HG03575 (cell line): ENCODE results near the gene MND1.
"Not testable (repeated sequence)": the region's sequence is repeated elsewhere in the genome, so short reads cannot be mapped to it uniquely, and the experiment has no call there.

Experiments used
- ATAC-seq: cut with Tn5 transposase; IDR thresholded peaks from one replicate; pipeline ENCODE4 v1.9.1; 2021; ENCODE audit not compliant: unreplicated experiment, insufficient number of reproducible peaks, low FRiP score; ENCODE audit errors: extremely low read depth

Gene MND1

DNA sequence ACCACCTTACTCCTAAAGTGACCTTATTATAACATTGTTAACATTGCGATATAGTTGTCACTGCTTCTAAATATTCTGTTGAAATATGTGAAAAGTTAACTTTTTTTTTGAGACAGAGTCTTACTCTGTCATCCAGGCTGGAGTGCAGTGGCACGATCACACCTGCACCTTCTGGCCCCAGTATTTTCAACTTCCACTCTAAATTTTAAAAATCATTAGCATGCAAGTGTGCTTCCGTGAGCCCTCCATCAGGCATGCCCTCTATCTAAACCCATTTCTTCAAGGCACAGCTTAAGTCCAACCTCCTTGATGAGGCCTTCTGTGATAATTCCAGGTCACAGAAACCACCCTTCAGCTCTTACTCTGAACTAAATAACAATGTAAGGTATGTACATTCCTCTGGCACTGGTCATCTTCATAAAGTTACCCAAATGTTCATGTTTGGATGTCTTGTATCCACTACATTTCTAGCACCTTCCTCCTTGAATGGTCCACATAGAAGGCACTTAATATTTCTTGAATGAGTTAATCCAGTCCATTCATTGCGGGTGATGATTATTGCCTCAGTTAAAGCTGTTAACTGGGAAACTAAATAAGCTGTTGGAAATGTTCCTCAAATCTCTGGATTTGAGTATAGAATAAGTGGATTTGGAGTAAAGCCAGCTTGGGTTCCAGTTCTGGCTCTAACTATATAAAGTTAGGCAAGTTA is 83.0 kb downstream of the MND1 start:
- no peak for ATAC-seq

DNA sequence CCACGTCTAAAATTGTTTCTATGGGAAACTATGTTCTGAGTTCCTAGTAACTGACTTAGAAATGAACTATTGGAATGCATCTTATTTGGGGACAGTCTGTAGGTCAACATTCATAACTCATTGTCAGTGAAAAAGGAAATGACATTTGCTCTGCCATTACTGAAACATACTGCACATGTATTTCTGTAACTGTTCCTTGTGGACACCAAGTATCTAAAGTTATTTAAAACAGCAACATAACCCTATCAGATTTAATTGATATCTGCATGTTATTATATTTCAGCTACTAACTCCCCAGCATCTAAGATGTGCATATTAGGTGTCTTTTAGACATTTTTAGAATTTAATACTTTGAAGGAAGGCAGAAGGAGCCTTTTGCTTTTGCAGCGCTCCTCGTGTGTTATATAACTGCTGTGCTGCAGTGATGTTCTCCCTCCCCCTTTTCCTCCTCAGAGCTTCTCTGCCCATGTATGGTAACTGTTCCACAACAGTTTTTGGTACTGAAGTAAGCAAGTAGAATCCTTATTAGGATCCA is 84.5 kb downstream of the MND1 start:
- no peak for ATAC-seq

DNA sequence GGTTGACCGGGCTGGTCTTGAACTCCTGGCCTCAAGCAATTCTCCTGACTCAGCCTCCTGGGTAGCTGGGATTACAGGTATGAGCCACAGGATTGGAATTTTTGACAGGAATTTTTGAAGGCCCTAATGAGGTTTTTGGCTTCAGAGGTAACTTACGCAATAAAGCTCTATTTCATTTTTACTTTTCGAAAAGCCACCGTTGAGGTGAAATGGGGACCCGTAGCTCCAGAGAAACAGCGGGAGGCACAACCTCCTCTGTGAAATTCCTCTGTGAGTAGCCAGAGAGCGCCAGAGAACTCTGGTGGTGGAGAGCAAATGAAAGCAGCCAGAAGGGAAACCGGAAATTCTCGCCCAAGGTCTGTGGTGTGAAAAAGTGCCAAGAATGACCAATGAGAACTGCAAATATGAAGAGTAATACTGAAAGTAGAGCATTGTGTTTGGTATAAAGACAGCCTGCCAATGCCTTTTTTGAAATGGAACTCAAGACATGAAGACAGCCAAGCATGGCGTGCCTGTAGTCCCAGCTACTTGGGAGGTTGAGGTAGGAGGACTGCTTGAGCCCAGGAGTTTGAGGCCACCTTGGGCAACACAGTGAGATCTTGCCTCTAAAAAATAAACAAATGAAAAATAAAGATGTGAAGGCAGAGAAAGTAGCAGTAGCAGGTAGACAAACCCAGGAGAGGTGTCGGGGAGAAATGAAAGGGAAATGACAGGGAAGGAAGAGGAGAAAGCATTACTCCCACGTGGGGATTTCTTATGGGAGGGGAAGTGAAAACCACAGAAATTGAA is 88.7 kb downstream of the MND1 start:
- peak; percentile 80 for ATAC-seq

DNA sequence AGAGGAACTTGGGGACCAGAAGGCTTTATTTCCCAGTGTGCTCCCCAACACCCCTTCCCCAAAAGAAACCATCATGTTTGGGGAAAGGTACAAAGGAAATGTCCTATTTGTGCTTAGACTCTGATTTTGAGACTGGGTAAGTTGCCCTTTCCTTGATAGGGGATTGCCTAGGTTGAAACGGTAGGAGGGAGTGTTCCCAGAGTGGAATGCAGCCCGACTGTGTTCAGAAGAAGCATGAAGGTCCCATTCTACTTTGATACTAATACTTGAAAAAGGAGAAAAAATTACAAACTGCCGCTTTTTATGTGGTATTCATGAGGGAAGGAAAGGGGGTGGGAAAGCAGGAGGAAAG is 89.2 kb downstream of the MND1 start:
- ATAC-seq = no peak

DNA sequence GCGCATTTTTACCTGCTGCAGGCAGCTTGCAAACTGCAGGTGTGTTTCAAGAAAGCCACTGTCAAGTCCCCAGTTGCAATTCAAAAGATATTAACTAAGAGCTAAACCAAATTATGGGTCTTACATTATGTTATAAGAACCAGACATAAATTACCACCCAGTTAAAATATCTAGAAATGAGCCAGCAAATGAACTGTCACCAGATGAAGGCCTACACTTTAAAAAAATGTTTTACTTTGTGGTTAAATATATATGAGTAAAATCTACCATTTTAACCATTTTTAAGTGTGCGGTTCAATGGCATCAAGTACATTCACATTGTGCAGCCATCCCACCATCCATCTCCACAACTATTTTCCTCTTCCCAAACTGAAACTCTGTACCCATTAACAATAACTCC is 89.7 kb downstream of the MND1 start:
- ATAC-seq = no peak

DNA sequence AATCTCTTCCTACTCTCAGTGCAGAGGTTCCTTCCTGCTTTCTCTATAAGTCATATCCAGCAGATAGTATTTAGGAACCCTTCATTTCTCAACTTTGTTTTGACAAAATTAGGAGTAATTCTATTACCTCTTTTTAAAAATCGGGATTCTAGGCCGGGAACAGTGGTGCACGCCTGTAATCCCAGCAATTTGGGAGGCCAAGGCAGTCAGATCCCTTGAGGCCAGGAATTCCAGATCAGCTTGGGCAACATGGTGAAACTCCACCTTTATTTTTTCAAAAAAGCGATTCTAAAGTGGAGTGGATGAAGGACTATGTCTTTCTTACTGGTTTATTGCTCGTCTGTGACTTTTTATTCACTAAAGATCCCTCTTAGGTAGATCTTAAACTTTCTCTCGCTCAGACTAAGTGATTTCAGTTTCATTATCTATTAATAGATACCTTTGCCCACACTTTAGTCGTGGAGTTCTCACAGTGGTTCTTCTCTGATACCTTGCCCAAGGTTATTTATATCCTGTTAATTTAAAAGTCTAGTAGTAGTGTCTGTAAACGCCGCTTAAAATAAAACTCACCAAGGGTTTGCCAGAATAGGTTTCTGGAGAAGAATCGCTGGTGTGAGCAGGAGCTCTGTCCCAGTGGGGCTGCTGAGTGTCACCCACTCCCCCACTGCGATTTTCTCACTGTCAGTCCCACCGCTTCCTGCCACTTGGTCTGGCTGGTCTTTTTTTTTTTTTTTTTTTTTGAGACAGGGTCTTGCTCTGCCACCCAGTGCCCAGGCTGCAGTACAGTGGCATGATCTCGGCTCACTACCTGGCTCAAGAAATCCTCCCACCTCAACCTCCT is 94.6 kb downstream of the MND1 start:
- peak; percentile 75 for ATAC-seq

DNA sequence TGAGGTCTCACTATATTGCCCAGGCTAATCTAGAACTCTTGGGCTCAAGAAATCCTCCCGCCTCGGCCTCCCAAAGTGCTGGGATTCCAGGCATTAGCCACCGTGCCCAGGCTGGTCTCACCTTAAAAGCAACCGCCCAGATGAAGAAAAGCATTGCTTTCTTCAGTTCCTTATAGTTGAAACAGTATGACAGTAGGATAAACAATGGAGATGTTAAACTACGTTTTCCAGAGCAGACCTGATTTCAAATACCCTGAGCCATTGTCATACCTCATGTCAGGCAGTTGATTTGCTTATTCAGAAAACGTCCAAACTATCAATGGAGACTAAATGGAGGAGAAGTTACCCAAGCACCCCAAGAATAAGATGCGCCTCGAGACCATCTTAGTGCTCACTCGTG is 95.3 kb downstream of the MND1 start:
- ATAC-seq = no peak

DNA sequence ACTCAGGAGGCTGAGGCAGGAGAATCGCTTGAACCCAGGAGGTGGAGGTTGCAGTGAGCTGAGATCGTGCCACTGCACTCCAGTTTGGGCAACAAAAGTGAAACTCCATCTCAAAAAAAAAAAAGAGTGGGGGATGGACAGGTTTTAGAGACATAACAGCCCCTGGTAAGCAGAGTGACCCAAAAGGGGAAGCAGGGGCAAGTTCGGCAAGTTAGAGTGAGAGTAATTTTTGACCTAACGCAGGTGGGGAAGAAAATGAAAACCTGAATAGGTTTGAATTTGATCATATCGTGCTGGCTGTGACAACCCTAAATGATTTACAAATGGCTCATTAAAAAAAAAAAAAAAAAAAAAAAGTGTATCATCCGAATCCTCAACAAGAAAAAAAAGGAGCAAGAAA is 96.0 kb downstream of the MND1 start:
- no peak for ATAC-seq

DNA sequence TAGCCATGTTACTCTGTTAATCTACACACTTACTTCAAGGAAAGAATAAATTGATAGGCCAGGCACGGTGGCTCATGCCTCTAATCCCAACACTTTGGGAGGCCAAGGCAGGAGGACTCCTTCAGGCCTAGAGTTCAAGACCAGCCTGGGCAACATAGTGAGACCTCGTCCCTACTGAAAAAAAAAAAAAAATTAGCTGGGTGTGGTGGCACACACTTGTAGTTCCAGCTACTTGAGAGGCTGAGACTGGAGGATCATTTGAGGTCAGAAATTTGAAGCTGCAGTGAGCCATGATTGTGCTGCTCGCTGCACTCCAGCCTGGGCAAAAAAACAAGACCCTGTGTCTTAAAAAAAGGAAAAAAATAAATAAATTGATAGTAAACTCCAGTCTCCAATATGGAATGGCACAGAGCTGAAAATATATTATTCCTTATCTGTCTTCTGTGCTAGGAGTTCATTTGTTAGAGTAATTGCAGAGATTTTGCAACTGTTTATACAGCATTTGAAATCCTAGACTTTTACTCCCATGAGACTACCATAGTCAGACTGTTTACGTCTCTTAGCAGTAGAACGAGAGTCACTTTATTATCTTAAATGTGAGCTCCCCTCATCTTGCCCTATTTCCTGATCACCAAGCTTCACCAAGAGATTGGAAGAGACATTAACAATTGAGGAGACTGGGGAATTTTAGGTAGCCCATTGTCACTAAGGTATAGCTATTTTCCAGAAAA is 102.9 kb downstream of the MND1 start:
- no peak for ATAC-seq

DNA sequence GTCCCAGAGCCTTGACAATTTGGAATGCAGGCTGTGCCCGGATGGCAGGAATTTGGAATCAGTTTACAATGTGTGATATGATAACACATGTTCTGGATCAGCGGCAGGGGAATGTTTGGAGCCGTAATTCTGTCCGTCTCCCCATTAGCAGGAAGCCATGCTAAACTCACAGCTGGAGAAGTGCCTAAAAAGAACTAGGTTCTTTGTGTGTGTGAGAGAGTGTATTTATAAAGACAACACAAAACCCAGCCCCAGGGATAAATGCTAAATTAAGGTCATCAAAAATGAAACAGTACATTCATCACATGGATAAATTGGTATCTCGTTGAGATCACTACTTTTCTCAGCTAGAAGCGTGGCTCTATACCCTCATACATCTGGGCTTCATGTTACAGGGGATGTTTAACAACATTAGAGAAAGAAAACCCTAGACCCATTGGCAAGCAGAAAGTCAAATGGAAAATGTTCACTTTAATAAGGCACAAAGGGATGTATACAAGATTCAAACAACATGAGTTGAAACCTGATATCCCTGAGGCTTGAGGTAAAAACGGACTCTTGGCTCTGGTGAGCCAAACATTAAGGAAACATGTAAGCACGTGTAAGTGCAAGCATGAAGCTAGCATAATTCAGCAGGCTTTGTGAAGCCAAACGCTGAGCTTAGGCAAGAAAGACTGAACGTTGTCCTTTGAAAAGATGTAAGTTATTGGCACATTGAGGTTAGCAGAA is 103.7 kb downstream of the MND1 start:
- no peak for ATAC-seq

DNA sequence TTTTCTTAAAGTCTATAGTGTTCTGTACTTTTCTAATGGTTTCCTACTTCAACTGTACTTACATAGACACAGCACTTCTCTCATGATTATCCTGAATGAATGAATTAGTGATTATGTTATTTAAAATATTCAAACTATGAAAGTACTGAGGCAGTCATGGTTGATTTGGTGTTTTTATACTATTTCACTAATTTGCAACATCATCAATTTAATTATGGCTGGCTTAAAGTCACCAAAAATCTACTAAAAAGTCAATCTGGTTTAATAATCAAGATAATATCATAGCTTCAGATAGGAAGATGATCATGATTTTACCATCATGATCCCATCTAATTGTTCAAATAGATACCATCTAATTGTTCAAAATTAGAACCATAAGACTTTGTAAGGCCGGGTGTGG is 104.8 kb downstream of the MND1 start:
- ATAC-seq = no peak

DNA sequence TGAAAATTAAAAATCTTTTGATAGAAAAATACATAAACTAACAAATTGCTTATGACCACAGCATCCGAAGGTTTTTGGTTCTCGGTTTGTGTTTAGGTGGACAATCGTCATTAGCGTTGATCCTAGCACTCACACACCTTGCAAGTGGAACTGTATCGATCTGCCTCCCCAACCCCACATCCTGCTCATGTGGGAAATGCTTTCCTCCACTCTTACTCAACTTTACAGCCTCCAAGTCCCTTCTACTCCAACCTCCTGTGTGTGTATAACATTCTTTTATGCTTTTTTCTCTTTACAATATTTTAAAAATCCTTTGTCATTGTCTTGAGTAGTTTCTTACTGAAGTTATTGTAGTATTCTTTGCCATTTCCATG is 106.0 kb downstream of the MND1 start:
- no peak for ATAC-seq

DNA sequence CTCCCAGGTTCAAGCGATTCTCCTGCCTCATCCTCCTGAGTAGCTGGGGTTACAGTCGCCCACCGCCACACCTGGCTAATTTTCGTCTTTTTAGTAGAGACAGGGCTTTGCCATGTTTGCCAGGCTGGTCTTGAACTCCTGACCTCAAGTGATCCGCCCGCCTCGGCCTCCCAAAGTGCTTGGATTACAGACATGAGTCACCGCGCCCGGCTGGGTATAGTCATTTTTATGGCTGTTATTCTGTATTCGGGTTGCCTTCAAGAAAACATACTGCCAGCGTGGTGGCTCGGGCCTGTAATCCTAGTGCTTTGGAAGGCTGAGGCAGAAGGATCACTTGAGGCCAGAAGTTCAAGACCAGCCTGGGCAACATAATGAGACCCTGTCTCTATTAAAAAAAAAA is 106.7 kb downstream of the MND1 start:
- not testable (repeated sequence) for ATAC-seq

DNA sequence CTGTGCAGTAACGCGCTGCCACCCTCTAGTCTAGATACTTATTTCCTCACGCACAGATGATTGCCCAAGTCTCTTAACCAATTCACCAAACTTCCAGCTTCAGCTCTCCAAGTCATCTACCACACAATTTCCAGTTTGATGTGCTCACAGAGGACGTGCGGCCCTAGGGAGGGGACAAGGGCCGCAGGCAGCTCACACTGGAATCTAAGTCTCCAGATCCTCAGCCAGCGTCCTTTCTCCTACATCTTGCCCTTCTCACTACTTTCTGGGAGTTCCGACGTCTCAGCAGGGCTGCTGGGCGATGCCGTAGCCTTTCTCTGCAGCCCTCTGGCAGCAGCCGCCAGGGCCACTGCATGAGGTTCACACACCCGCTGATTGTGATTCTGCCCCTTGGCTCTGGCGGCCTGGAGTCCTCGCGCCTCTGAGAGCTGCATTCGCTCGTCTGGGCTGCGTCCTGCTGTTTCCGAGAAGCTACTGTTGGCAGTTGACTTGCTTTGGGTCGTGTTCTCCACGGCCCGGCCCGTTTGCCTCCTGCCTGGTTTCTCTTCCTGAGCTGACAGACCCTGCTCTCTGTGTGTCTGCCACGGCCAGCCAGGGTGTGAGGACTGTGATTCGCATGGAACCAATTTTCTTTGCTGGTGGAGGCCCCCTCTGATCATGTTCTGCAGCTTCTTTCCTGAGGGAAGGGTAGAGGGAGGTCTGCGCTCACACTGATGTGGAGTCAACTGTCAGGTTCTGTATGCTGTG is 107.6 kb downstream of the MND1 start:
- no peak for ATAC-seq

DNA sequence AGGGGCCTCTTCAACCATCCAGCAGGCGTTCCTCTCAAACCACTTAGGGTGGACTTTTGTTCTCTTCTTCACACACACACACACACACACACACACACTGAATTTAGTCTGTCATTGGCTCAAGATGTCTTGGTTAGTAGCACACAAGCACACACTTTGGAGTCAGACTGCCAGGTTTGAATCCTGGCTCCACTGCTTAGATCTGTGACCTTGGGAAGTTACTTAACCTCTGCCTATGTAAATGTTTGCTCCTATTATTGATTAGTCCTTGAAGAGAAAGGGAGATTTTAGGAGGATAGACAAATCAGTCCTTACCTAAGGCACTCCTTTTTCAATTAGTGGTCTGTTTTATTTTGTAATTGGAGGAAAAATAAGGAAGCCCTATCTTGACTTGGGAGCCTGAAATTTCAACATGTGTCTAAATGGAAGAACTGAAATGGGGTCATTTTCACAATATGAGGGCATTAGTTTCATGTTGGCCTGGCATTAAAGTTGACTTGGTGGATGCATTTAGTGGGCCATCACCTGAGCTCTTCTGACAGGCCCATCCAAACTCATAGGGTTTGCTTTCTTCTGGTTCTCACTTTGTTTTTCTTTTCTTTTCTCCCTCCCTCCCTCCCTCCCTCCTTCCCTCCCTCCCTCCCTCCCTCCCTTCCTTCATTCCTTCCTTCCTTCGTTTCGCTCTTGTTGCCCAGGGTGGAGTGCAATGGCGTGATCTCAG is 108.3 kb downstream of the MND1 start:
- no peak for ATAC-seq

DNA sequence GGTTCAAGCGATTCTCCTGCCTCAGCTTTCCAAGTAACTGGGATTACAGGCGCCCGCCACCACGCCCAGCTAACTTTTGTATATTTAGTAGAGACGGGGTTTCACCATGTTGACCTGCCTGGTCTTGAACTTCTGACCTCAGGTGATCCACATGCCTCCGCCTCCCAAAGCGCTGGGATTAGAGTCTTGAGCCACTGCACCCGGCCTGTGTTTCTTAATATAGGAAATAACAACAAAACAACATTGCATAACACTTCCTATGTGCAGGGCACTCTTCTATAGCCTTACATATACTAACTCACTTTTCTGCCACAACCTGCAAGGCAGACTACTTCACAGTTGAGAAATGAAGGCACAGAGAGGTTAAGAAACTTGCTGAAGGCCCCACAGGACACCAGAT is 108.9 kb downstream of the MND1 start:
- no peak for ATAC-seq

DNA sequence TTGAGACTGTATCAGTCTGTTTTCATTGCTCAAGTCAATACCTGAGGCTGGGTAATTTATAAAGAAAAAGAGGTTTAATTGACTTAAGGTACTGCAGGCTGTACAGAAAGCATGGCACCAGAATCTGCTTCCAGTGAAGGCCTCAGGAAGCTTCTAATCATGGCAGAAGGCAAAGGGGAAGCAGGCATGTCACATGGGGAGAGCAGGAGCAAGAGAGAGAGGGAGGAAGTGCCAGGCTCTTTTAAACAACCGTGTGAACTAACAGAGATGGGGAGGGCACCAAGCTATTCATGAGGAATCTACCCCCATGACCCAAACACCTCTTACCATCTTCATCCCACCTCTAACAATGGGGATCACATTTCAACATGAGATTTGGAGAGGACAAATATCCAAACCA is 114.5 kb downstream of the MND1 start:
- no peak for ATAC-seq
